Esophagus mucosa (tissue), 1 donor: ENCODE data around the gene SOX8. TPM values are rescaled to one million over a fixed set of nuclear protein-coding genes. Genes with fewer than 3 reads are reported as not detected.

Experiments
- ATAC-seq: fragments of 200-7000 bp; cut with Tn5 transposase; one replicate; pipeline ENCODE4 v1.9.1; 2020
- total RNA-seq: library from RNA; stranded (reverse); gene quantifications from one replicate; pipeline ENCODE4 v1.2.4, GENCODE V29; 2023
- donor health status: DM: yes; HTN: yes; CAD: no.

SOX8 gene
- total RNA-seq, 1 donor from 2014 or later = 0.16 TPM

DNA sequence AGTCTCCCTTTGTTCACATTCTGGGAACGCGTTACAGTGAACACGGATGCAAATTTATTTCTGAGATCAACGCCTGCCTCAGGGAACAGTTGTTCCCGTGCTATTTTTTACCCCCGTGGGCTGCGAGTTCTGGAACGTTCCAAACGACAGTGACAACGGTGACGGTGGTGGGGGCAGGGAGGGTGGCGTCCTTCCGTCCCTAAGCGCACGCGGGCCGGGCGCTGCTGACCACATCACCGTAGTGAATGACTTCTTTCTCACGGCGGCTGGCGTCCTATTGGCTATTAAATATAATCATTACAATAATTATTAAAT, 45.9 kb downstream of the SOX8 start:
- ATAC-seq = no peak

DNA sequence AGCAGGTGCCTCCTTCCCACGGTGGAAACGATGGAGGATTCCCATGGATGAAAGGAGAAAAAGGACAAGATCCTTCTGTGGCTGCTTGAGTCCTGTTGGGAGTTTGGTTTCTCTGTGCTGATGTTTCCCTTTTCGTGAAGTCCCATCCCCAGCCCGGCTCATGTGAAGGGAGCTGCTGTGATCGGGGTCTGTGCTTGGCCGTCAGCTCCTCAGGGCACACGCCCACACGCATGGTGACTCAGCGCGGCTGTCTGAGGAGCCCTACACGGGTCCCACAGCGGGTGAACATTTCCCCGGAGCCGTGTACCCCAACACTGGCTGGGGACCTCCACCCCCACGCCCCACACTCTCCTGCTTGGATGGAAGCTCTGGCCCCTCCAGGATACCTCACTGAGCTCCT, 46.5 kb downstream of the SOX8 start:
- no peak for ATAC-seq

GRCh38 chr16:1028524-1029258, 47.1 kb downstream of the SOX8 start:
- ATAC-seq = no peak

DNA sequence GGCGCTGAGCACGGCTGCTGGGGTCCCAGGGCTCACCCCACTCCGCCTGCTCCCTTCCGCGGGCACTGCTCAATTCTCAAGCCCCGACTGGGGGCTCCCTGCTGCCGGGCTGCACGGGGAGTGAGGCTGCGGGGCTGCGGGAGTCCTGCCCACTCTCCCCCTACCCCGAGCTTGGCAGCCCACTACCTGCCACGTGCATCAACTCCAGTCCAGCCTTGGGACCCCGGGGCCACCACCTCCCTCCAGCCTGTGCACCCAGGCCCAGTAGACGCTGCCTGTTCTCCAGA, 47.6 kb downstream of the SOX8 start:
- ATAC-seq = no peak

GRCh38 chr16:1030473-1030901, 48.9 kb downstream of the SOX8 start:
- ATAC-seq = no peak

DNA sequence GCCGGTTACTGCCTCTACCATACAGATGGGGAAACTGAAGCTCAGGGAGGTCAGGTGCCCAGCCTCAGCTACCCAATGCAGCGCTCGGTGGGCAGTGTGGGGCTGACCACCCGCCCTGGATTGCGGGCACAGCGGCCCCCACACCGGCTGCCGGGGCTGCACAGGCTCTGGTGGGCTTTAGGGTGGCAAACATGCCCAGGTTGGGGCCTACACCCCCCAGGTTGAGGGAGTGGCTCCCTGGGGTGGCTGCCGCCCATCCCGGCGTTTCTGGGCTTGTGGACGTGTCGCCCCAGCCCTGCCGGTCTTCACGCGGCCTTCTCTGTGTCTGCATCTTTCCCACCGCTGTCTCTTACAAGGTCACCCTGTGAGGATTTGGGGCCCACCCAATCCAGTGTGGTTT, 50.1 kb downstream of the SOX8 start:
- ATAC-seq = no peak

DNA sequence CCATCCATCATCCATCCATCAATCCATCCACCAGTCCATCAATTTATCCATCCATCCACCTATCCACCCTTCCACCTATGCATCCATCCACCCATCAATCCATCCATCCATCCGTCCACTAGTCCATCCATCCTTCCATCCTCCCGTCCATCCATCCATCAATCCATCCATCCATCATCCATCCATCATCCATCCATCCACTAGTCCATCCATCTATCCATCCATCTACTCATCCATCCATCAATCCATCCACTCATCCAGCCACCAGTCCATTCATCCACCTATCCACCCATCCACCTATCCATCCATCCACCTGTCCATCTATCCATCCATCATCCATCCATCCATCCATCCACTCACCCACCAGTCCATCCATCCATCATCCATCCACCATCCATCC, 51.0 kb downstream of the SOX8 start:
- no peak for ATAC-seq

GRCh38 chr16:1033128-1033679, 51.6 kb downstream of the SOX8 start:
- ATAC-seq = no peak

- ATAC-seq = no peak
Observed at GRCh38 chr16:1034230-1035065, 52.9 kb downstream of the SOX8 start.

- no peak for ATAC-seq
Observed at GRCh38 chr16:1035066-1035415, 53.5 kb downstream of the SOX8 start.

- ATAC-seq = peak; percentile 30
Observed at GRCh38 chr16:1036166-1036565, 54.6 kb downstream of the SOX8 start.

Other genes with a start within 250 kb of the SOX8 start
- gene CIAO3, start 240.8 kb upstream of the SOX8 start, total RNA-seq = 18.1 TPM
- gene MSLN, start 221.0 kb upstream of the SOX8 start, total RNA-seq = 2.8 TPM
- 14.4 TPM for gene RPUSD1, start 193.4 kb upstream of the SOX8 start, total RNA-seq
- 20.2 TPM for gene CHTF18, start 193.2 kb upstream of the SOX8 start, total RNA-seq
- not detected for gene GNG13, start 181.0 kb upstream of the SOX8 start, total RNA-seq
- gene LMF1, start 10.8 kb upstream of the SOX8 start, total RNA-seq = 11.4 TPM
- gene SSTR5, start 91.0 kb downstream of the SOX8 start, total RNA-seq = not detected
- not detected for gene C1QTNF8, start 114.5 kb downstream of the SOX8 start, total RNA-seq
- gene CACNA1H, start 171.3 kb downstream of the SOX8 start, total RNA-seq = 1.1 TPM
- gene TPSG1, start 243.5 kb downstream of the SOX8 start, total RNA-seq = 0.24 TPM
- gene TPSB2, start 248.4 kb downstream of the SOX8 start, total RNA-seq = 4.5 TPM